HepG2 (cell line): ENCODE data around the gene TTLL13.

ENCODE experiments used
- GABPB1 ChIP-seq: IDR thresholded peaks from 2 replicates; pipeline ENCODE4 v1.6.1; 2016; ENCODE audit warnings: mild to moderate bottlenecking, missing genetic modification reagents, moderate library complexity, missing compliant biosample characterization
- NR3C1 ChIP-seq: sonication (generic); formaldehyde crosslinking; IDR thresholded peaks from 2 replicates; pipeline ENCODE4 v1.4.0; 2020; ENCODE audit warnings: missing genetic modification reagents
- POLR2A ChIP-seq, 2 experiments: IDR thresholded peaks; 2 replicates each; pipeline ENCODE4 v1.6.1; 2011; ENCODE audit warnings: low read depth in 2 of 2, low read length in 2 of 2, mild to moderate bottlenecking in 1 of 2, moderate library complexity in 1 of 2; ENCODE audit not compliant: insufficient read depth in 1 of 2
- TRAFD1 ChIP-seq: sonication (generic); formaldehyde crosslinking; IDR thresholded peaks from 2 replicates; pipeline ENCODE4 v1.5.1; 2020; ENCODE audit warnings: missing genetic modification reagents, mild to moderate bottlenecking, borderline replicate concordance
- ZFP41 ChIP-seq: sonication (generic); formaldehyde crosslinking; IDR thresholded peaks from 2 replicates; pipeline ENCODE4 v1.4.0; 2020; ENCODE audit warnings: mild to moderate bottlenecking, missing genetic modification reagents, borderline replicate concordance
- ZNF407 ChIP-seq: sonication (generic); formaldehyde crosslinking; IDR thresholded peaks from one replicate; pipeline ENCODE4 v1.5.1; 2020; ENCODE audit warnings: mild to moderate bottlenecking, missing genetic modification reagents; ENCODE audit errors: not compliant biosample characterization

- no peak for TF ChIP-seq TRAFD1 (CRISPR knock-in tag)
- no peak for TF ChIP-seq GABPB1 (CRISPR knock-in tag)
- TF ChIP-seq NR3C1 (CRISPR knock-in tag), result no peak
- no peak for TF ChIP-seq POLR2A (IDR thresholded peaks at IDR 0.05; ENCODE audit: insufficient read depth in 1 of 2, low read depth in 2 of 2, low read length in 2 of 2)
- no peak for TF ChIP-seq ZNF407 (CRISPR knock-in tag)
- no peak for TF ChIP-seq ZFP41 (CRISPR knock-in tag)
These were observed 39.8 kb upstream of the TTLL13 start for GRCh38 chr15:90209591-90209990.
